CD14-positive monocyte (primary cell): ENCODE measurements around the gene C3orf18. TPM values are rescaled to one million over a fixed set of nuclear protein-coding genes. Genes with fewer than 3 reads are reported as not detected.

ENCODE experiments used
- DNase-seq, 3 donors: peaks; one replicate each; pipeline ENCODE4 v3.0.0-alpha.2; 2011 to 2022
- H2AFZ ChIP-seq: 2 replicates; pipeline ENCODE4 v1.6.0; 2012; ENCODE audit warnings: mild to moderate bottlenecking, low read depth, low read length, inconsistent platforms; ENCODE audit not compliant: insufficient read depth, poor library complexity, severe bottlenecking
- H3K27ac ChIP-seq, 2 donors: 1 replicate in 1 of 2; 2 replicates in 1 of 2; pipeline ENCODE4 v1.5.1; 2012 to 2013; ENCODE audit warnings: low read length in 2 of 2, control low read depth in 1 of 2, inconsistent platforms in 1 of 2, low read depth in 1 of 2, mild to moderate bottlenecking in 1 of 2
- H3K27me3 ChIP-seq, 2 donors: one replicate each; pipeline versions ENCODE4 v1.6.0 to v1.6.1; 2011 to 2013; ENCODE audit warnings: low read length in 2 of 2; ENCODE audit not compliant: control insufficient read depth in 2 of 2, insufficient read depth in 2 of 2
- H3K36me3 ChIP-seq, 2 donors: replicated peaks in 1 of 2; 1 replicate in 1 of 2; 2 replicates in 1 of 2; pipeline versions ENCODE4 v1.5.1 to v1.6.1; 2012 to 2013; ENCODE audit warnings: low read length in 2 of 2, control low read depth in 1 of 2, inconsistent platforms in 1 of 2, mild to moderate bottlenecking in 1 of 2; ENCODE audit not compliant: insufficient read depth in 2 of 2, control insufficient read depth in 1 of 2
- H3K4me1 ChIP-seq, 2 donors: 1 replicate in 1 of 2; 2 replicates in 1 of 2; pipeline versions ENCODE4 v1.5.1 to v1.6.1; 2012 to 2013; ENCODE audit warnings: low read length in 2 of 2, control low read depth in 1 of 2, inconsistent platforms in 1 of 2, mild to moderate bottlenecking in 1 of 2, moderate library complexity in 1 of 2; ENCODE audit not compliant: insufficient read depth in 2 of 2, control insufficient read depth in 1 of 2
- H3K4me2 ChIP-seq: replicated peaks from 2 replicates; pipeline ENCODE3; 2012; ENCODE audit warnings: low read length, moderate library complexity, mild to moderate bottlenecking; ENCODE audit not compliant: poor library complexity, severe bottlenecking; ENCODE audit errors: extremely low read depth
- H3K4me3 ChIP-seq, 3 experiments: fragments of 200-600 bp in 1 of 3; sonication (generic) in 1 of 3; replicated peaks in 1 of 3; 1 replicate in 2 of 3; 2 replicates in 1 of 3; pipeline ENCODE4 v1.5.1; 2011 to 2013; ENCODE audit warnings: low read length in 3 of 3, mild to moderate bottlenecking in 3 of 3, control low read depth in 2 of 3, low read depth in 2 of 3, inconsistent platforms in 1 of 3, moderate library complexity in 1 of 3
- H3K79me2 ChIP-seq: 2 replicates; pipeline ENCODE4 v1.6.0; 2012; ENCODE audit warnings: mild to moderate bottlenecking, control low read depth, inconsistent platforms, low read length, moderate library complexity; ENCODE audit not compliant: insufficient read depth
- H3K9ac ChIP-seq: 2 replicates; pipeline ENCODE4 v1.6.0; 2017; ENCODE audit warnings: low read length, mild to moderate bottlenecking; ENCODE audit not compliant: insufficient read depth, poor library complexity, severe bottlenecking
- H3K9me3 ChIP-seq, 2 donors: replicated peaks in 1 of 2; 1 replicate in 1 of 2; 2 replicates in 1 of 2; pipeline versions ENCODE4 v1.5.1 to v1.6.1; 2012 to 2013; ENCODE audit warnings: low read length in 2 of 2, control low read depth in 1 of 2; ENCODE audit not compliant: control insufficient read depth in 1 of 2, insufficient read depth in 1 of 2
- H4K20me1 ChIP-seq: 2 replicates; pipeline ENCODE4 v1.6.0; 2012; ENCODE audit warnings: mild to moderate bottlenecking, low read length, control low read depth, moderate library complexity; ENCODE audit not compliant: insufficient read depth
- H3K27ac Mint-ChIP-seq, 7 donors: one replicate each; pipeline ENCODE4 v1.8.0; 2020; ENCODE audit warnings: mild to moderate bottlenecking in 7 of 7, mixed read lengths in 7 of 7, moderate library complexity in 6 of 7, inconsistent platforms in 2 of 7
- H3K27me3 Mint-ChIP-seq, 3 donors: one replicate each; pipeline ENCODE4 v1.8.0; 2021 to 2022; ENCODE audit warnings: low read depth in 3 of 3, mild to moderate bottlenecking in 3 of 3, mixed read lengths in 3 of 3, moderate library complexity in 3 of 3, inconsistent platforms in 1 of 3
- H3K36me3 Mint-ChIP-seq, 2 donors: one replicate each; pipeline ENCODE4 v1.8.0; 2020; ENCODE audit warnings: mixed read lengths in 2 of 2, inconsistent platforms in 1 of 2, mild to moderate bottlenecking in 1 of 2
- H3K4me1 Mint-ChIP-seq: one replicate; pipeline ENCODE4 v1.8.0; 2020; ENCODE audit warnings: mild to moderate bottlenecking, mixed read lengths
- H3K4me3 Mint-ChIP-seq, 2 donors: one replicate each; pipeline ENCODE4 v1.8.0; 2020; ENCODE audit warnings: mild to moderate bottlenecking in 2 of 2, mixed read lengths in 2 of 2, moderate library complexity in 1 of 2
- H3K9me3 Mint-ChIP-seq, 7 donors: one replicate each; pipeline ENCODE4 v1.8.0; 2020 to 2022; ENCODE audit warnings: mixed read lengths in 7 of 7, mild to moderate bottlenecking in 6 of 7, moderate library complexity in 6 of 7, inconsistent platforms in 2 of 7
- CTCF ChIP-seq: fragments of 200-600 bp; IDR thresholded peaks from one replicate; pipeline ENCODE4 v1.8.0; 2022; ENCODE audit warnings: antibody characterized with exemption, mild to moderate bottlenecking
- WGBS: methylation state at CpG from one replicate; pipeline ENCODE4 v1.1.5; 2013; ENCODE audit warnings: missing lambda C conversion rate; ENCODE audit not compliant: insufficient coverage; 5-methylcytosine and 5-hydroxymethylcytosine counted together
- intact Hi-C, 2 donors: fragments of 100-400 bp; cut with micrococcal nuclease; formaldehyde crosslinking; loops; one replicate each; pipeline versions ENCODE4 v1.15.0 to v1.15.1; 2023
- polyA plus RNA-seq, 3 donors: library from polyadenylated mRNA; depleted of rRNA in 1 of 3; unstranded in 2 of 3; stranded (reverse) in 1 of 3; fragments of 300-500 nt in 2 of 3; fragments of >200 nt in 1 of 3; fragmentation: Illumina TruSeq in 2 of 3; gene quantifications; 1 replicate in 2 of 3; 2 replicates in 1 of 3; pipeline ENCODE4 v1.2.3, GENCODE V29; 2012 to 2021

The C3orf18 gene
- polyA plus RNA-seq, 3 donors = 0.18 to 1.5 (median 0.76) TPM

- H3K36me3 Mint-ChIP-seq = no peaks in the 10 kb centered on the region
- no peak for TF ChIP-seq CTCF
- Histone ChIP-seq H3K4me1 (peaks cover 5 to 12% of the 10 kb centered on the region in 2 donors), H4K20me1 (no peaks in the 10 kb centered on the region), H3K9ac (no peak overlapping the region), H3K4me3 (no peak overlapping the region), H2AFZ (no peak overlapping the region), H3K27me3 (peaks cover 0 to 2% of the 10 kb centered on the region in 2 donors), H3K36me3 (no peaks in the 10 kb centered on the region), H3K4me2 (no peak overlapping the region), H3K79me2 (no peaks in the 10 kb centered on the region), H3K27ac (no peak overlapping the region), H3K9me3 (no peaks in the 10 kb centered on the region)
- intact Hi-C loops = no loop called here
- H3K4me3 Mint-ChIP-seq = no peak overlapping the region
- DNase-seq = no peak
- peaks cover 9 to 14% (median 13%) of the 10 kb centered on the region in 3 donors for H3K27me3 Mint-ChIP-seq
- H3K9me3 Mint-ChIP-seq = peaks cover 0 to 3% (median 0%) of the 10 kb centered on the region in 7 donors
- no CpG with 5 or more reads among the region's 5 CpGs for WGBS
- H3K27ac Mint-ChIP-seq = no peak overlapping the region
- peaks cover 10% of the 10 kb centered on the region for H3K4me1 Mint-ChIP-seq
Observed at GRCh38 chr3:50521572-50521971, 46.0 kb downstream of the C3orf18 start.

GRCh38 chr3:50520849-50521248, 46.7 kb downstream of the C3orf18 start:
- H3K27ac ChIP-seq = no peak overlapping the region
- no peaks in the 10 kb centered on the region for H3K79me2 ChIP-seq
- no peaks in the 10 kb centered on the region for H3K36me3 ChIP-seq
- H3K4me1 Mint-ChIP-seq = peaks cover 13% of the 10 kb centered on the region
- H3K4me3 ChIP-seq = no peak overlapping the region
- no peaks in the 10 kb centered on the region for H3K36me3 Mint-ChIP-seq
- intact Hi-C loops = no loop called here
- TF ChIP-seq CTCF = no peak
- no peak overlapping the region for H2AFZ ChIP-seq
- H3K9me3 Mint-ChIP-seq = no peaks in the 10 kb centered on the region
- no peak for DNase-seq
- H3K27ac Mint-ChIP-seq = no peak overlapping the region
- H3K4me1 ChIP-seq = peaks cover 10 to 14% of the 10 kb centered on the region in 2 donors
- peaks cover 0 to 2% of the 10 kb centered on the region in 2 donors for H3K27me3 ChIP-seq
- no peaks in the 10 kb centered on the region for H3K9me3 ChIP-seq
- peaks cover 10 to 11% (median 11%) of the 10 kb centered on the region in 3 donors for H3K27me3 Mint-ChIP-seq
- no peak overlapping the region for H3K4me2 ChIP-seq
- WGBS = 86% methylated on average over 3 of the region's 3 CpGs
- no peaks in the 10 kb centered on the region for H4K20me1 ChIP-seq
- H3K4me3 Mint-ChIP-seq = no peak overlapping the region
- no peak overlapping the region for H3K9ac ChIP-seq
